IMR-90 (cell line): ENCODE measurements around the gene EEPD1. TPM values are rescaled to one million over a fixed set of nuclear protein-coding genes. Genes with fewer than 3 reads are reported as not detected.

Experiments
- ATAC-seq: fragments of 200-7000 bp; cut with Tn5 transposase; 2 replicates; pipeline ENCODE4 v1.9.1; 2020; ENCODE audit warnings: low read depth, mild to moderate bottlenecking, moderate library complexity
- BruUV-seq: library from RNA; stranded (reverse); fragments of 400-500 nt; replicated peaks from 2 replicates; lab custom pipeline; 2021; lab: Mats Ljungman, UMichigan
- CTCF ChIA-PET: fragments of 300-600 bp; formaldehyde crosslinking; extraction: SDS; loops from one replicate; lab custom pipeline; 2021; ENCODE audit warnings: antibody characterized with exemption; lab: Yijun Ruan, JAX
- POLR2A ChIA-PET: fragments of 300-600 bp; sonication (Branson Sonifier 250); formaldehyde crosslinking; loops from one replicate; lab custom pipeline; 2022; ENCODE audit warnings: antibody characterized with exemption; ENCODE audit not compliant: unreplicated experiment; lab: Charles Lee
- DNase-seq: peaks from one replicate; pipeline ENCODE4 v3.0.0; 2013
- H2AFZ ChIP-seq: replicated peaks from 2 replicates; pipeline ENCODE3; 2013; ENCODE audit warnings: low read length, mild to moderate bottlenecking; ENCODE audit not compliant: poor library complexity
- H2AK5ac ChIP-seq: 2 replicates; pipeline ENCODE4 v1.6.1; 2013; ENCODE audit warnings: low read depth, low read length, inconsistent platforms
- H2AK9ac ChIP-seq: replicated peaks from 2 replicates; pipeline ENCODE3; 2013; ENCODE audit warnings: mild to moderate bottlenecking, low read depth, low read length, moderate library complexity; ENCODE audit not compliant: poor library complexity
- H2BK120ac ChIP-seq: 2 replicates; pipeline ENCODE4 v1.6.1; 2013; ENCODE audit warnings: low read depth, low read length, inconsistent platforms
- H2BK15ac ChIP-seq: 3 replicates; pipeline ENCODE4 v1.6.1; 2013; ENCODE audit warnings: low read depth, low read length, inconsistent platforms
- H2BK20ac ChIP-seq: 2 replicates; pipeline ENCODE4 v1.6.1; 2013; ENCODE audit warnings: low read depth, mild to moderate bottlenecking, inconsistent platforms, low read length, moderate library complexity
- H2BK5ac ChIP-seq: 2 replicates; pipeline ENCODE4 v1.6.1; 2013; ENCODE audit warnings: mild to moderate bottlenecking, low read depth, low read length, inconsistent platforms; ENCODE audit not compliant: poor library complexity, severe bottlenecking
- H3K14ac ChIP-seq: replicated peaks from 2 replicates; pipeline ENCODE4 v1.6.1; 2013; ENCODE audit warnings: low read depth, low read length, inconsistent platforms
- H3K18ac ChIP-seq: 2 replicates; pipeline ENCODE4 v1.6.1; 2013; ENCODE audit warnings: low read depth, low read length, control low read depth
- H3K23ac ChIP-seq: 2 replicates; pipeline ENCODE4 v1.6.1; 2013; ENCODE audit warnings: low read depth, low read length, inconsistent platforms
- H3K27ac ChIP-seq: 2 replicates; pipeline ENCODE4 v1.5.1; 2013; ENCODE audit warnings: mild to moderate bottlenecking, control low read depth, low read length; ENCODE audit not compliant: insufficient read depth
- H3K27me3 ChIP-seq: 2 replicates; pipeline ENCODE4 v1.6.1; 2013; ENCODE audit warnings: low read length; ENCODE audit not compliant: control insufficient read depth, insufficient read depth
- H3K36me3 ChIP-seq: 2 replicates; pipeline ENCODE4 v1.6.1; 2013; ENCODE audit warnings: low read length, mixed read lengths; ENCODE audit not compliant: control insufficient read depth, insufficient read depth
- H3K4ac ChIP-seq: 2 replicates; pipeline ENCODE4 v1.6.1; 2013; ENCODE audit warnings: low read depth, low read length, inconsistent platforms
- H3K4me1 ChIP-seq: 2 replicates; pipeline ENCODE4 v1.6.1; 2013; ENCODE audit warnings: low read length, mixed read lengths; ENCODE audit not compliant: control insufficient read depth, insufficient read depth
- H3K4me2 ChIP-seq: 2 replicates; pipeline ENCODE4 v1.6.1; 2013; ENCODE audit warnings: low read depth, mild to moderate bottlenecking, control low read depth, low read length, moderate library complexity
- H3K4me3 ChIP-seq: 2 replicates; pipeline ENCODE4 v1.5.1; 2013; ENCODE audit warnings: low read depth, mild to moderate bottlenecking, control low read depth, low read length, moderate library complexity; ENCODE audit not compliant: insufficient read depth
- H3K56ac ChIP-seq: 2 replicates; pipeline ENCODE4 v1.6.1; 2013; ENCODE audit warnings: low read length, inconsistent platforms; ENCODE audit not compliant: insufficient read depth; ENCODE audit errors: extremely low read depth
- H3K79me1 ChIP-seq, 2 experiments: 2 replicates each; pipeline ENCODE4 v1.6.1; 2013; ENCODE audit warnings: low read length in 2 of 2, inconsistent platforms in 1 of 2, low read depth in 1 of 2
- H3K9ac ChIP-seq: 2 replicates; pipeline ENCODE4 v1.6.1; 2013; ENCODE audit warnings: low read depth, low read length, control low read depth
- H3K9me1 ChIP-seq: 2 replicates; pipeline ENCODE4 v1.6.1; 2013; ENCODE audit warnings: low read length, inconsistent platforms; ENCODE audit not compliant: insufficient read depth
- H3K9me3 ChIP-seq: 2 replicates; pipeline ENCODE4 v1.6.1; 2013; ENCODE audit warnings: low read length; ENCODE audit not compliant: control insufficient read depth, insufficient read depth
- H4K20me1 ChIP-seq: 2 replicates; pipeline ENCODE4 v1.6.1; 2013; ENCODE audit warnings: low read length, inconsistent platforms; ENCODE audit not compliant: insufficient read depth
- H4K5ac ChIP-seq: 2 replicates; pipeline ENCODE4 v1.6.1; 2013; ENCODE audit warnings: mild to moderate bottlenecking, low read depth, low read length, control low read depth
- H4K8ac ChIP-seq, 2 experiments: 2 replicates each; pipeline ENCODE4 v1.6.1; 2013; ENCODE audit warnings: low read depth in 2 of 2, low read length in 2 of 2, control low read depth in 1 of 2, inconsistent platforms in 1 of 2
- H4K91ac ChIP-seq: 2 replicates; pipeline ENCODE4 v1.6.1; 2013; ENCODE audit warnings: low read depth, low read length, inconsistent platforms; ENCODE audit not compliant: insufficient read depth
- CEBPB ChIP-seq: IDR thresholded peaks from 2 replicates; pipeline ENCODE4 v1.6.1; 2012; ENCODE audit warnings: low read depth, low read length, improper control_type of control experiment
- CTCF ChIP-seq: conservative IDR thresholded peaks from 2 replicates; pipeline ENCODE4 v1.5.1; 2012; ENCODE audit warnings: mild to moderate bottlenecking, low read depth, low read length, improper control_type of control experiment
- MAFK ChIP-seq: IDR thresholded peaks from 2 replicates; pipeline ENCODE4 v1.6.1; 2012; ENCODE audit warnings: low read depth, low read length, improper control_type of control experiment
- MAZ ChIP-seq: IDR thresholded peaks from 2 replicates; pipeline ENCODE4 v1.6.1; 2012; ENCODE audit warnings: low read depth, mild to moderate bottlenecking, low read length, improper control_type of control experiment, moderate library complexity, borderline replicate concordance
- MXI1 ChIP-seq: IDR thresholded peaks from 2 replicates; pipeline ENCODE4 v1.6.1; 2012; ENCODE audit warnings: low read depth, mild to moderate bottlenecking, low read length, moderate library complexity, borderline replicate concordance
- RAD21 ChIP-seq: IDR thresholded peaks from 2 replicates; pipeline ENCODE4 v1.6.1; 2012; ENCODE audit warnings: low read length, improper control_type of control experiment
- RFX5 ChIP-seq: IDR thresholded peaks from 2 replicates; pipeline ENCODE4 v1.8.0; 2012; ENCODE audit warnings: low read depth, mild to moderate bottlenecking, low read length, moderate library complexity
- SMC3 ChIP-seq: fragments of 150-350 bp; IDR thresholded peaks from 2 replicates; pipeline ENCODE4 v1.6.1; 2016; ENCODE audit warnings: low read depth, mild to moderate bottlenecking, antibody characterized with exemption, low read length, moderate library complexity
- WGBS, 2 experiments: methylation state at CpG; one replicate each; pipeline versions ENCODE4 v1.1.5 to v1.1.7; 2013; ENCODE audit warnings: missing lambda C conversion rate in 2 of 2; ENCODE audit not compliant: insufficient read length in 1 of 2; ENCODE audit errors: extremely low coverage in 2 of 2; 5-methylcytosine and 5-hydroxymethylcytosine counted together
- dilution Hi-C: fragments of 300-500 bp; cut with HindIII; formaldehyde crosslinking; loops from one replicate; pipeline ENCODE4 v1.14.3; 2018; ENCODE audit warnings: low sequenced_read_pairs; ENCODE audit not compliant: unreplicated experiment
- in situ Hi-C: fragments of 300-500 bp; cut with MboI; formaldehyde crosslinking; loops from 3 replicates; pipeline ENCODE4 v1.14.3; 2019; ENCODE audit warnings: low sequenced_read_pairs, inconsistent platforms, mixed read lengths
- intact Hi-C: fragments of 100-400 bp; cut with micrococcal nuclease; formaldehyde crosslinking; loops from 2 replicates; pipeline ENCODE4 v1.10.0; 2022
- polyA plus RNA-seq, 3 experiments: library from polyadenylated mRNA; depleted of rRNA; stranded (reverse); fragments of >200 nt; gene quantifications; 2 replicates each; pipeline ENCODE4 v1.2.3, GENCODE V29; 2012; ENCODE audit warnings: low replicate concordance in 1 of 3
- total RNA-seq: library from RNA; depleted of rRNA; stranded (reverse); fragments of >200 nt; gene quantifications from 2 replicates; pipeline ENCODE4 v1.2.3, GENCODE V29; 2012
- TF ChIP-seq, protein P1 (sequence below): fragments of 150-350 bp; IDR thresholded peaks from 2 replicates; pipeline ENCODE4 v1.6.1; 2016; ENCODE audit warnings: low read depth, mild to moderate bottlenecking, low read length, moderate library complexity, borderline replicate concordance

The EEPD1 gene
- total and polyA plus RNA-seq, 2 of the 4 experiments (the other 2 are of a cell fraction), result 7.3 to 15.2 TPM

- H3K9ac ChIP-seq, result no peak overlapping the region
- no peak for TF ChIP-seq SMC3
- TF ChIP-seq MAFK, result no peak
- TF ChIP-seq MAZ, result no peak
- TF ChIP-seq MXI1, result no peak
- TF ChIP-seq CTCF, result no peak
- TF ChIP-seq, protein P1, sequence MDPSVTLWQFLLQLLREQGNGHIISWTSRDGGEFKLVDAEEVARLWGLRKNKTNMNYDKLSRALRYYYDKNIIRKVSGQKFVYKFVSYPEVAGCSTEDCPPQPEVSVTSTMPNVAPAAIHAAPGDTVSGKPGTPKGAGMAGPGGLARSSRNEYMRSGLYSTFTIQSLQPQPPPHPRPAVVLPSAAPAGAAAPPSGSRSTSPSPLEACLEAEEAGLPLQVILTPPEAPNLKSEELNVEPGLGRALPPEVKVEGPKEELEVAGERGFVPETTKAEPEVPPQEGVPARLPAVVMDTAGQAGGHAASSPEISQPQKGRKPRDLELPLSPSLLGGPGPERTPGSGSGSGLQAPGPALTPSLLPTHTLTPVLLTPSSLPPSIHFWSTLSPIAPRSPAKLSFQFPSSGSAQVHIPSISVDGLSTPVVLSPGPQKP, result no peak
- TF ChIP-seq RFX5, result no peak
- TF ChIP-seq RAD21, result no peak
- no peak for TF ChIP-seq CEBPB
- H3K4ac ChIP-seq, result peak overlapping the region; percentile 11
- no peaks in the 10 kb centered on the region for H3K27me3 ChIP-seq
- POLR2A ChIA-PET, result no interaction called here
- H4K91ac ChIP-seq, result no peak overlapping the region
- no peak overlapping the region for H4K8ac ChIP-seq
- no peak overlapping the region for H2BK5ac ChIP-seq
- intact Hi-C loops (no loop called here), dilution Hi-C loops (no loop called here), in situ Hi-C loops (no loop called here)
- peaks cover 25% of the 10 kb centered on the region for H3K9me1 ChIP-seq
- no CpG with 5 or more reads among the region's 5 CpGs for WGBS, 2 experiments
- no peaks in the 10 kb centered on the region for H3K9me3 ChIP-seq
- H2AK5ac ChIP-seq, result no peak overlapping the region
- no peak overlapping the region; the same call in 1 of the 2 replicates for H4K5ac ChIP-seq
- H3K56ac ChIP-seq, result no peak overlapping the region
- no peak overlapping the region for H3K23ac ChIP-seq
- ATAC-seq (no peak), DNase-seq (no peak)
- H4K20me1 ChIP-seq, result no peaks in the 10 kb centered on the region; the same call in 1 of the 2 replicates
- H3K4me2 ChIP-seq, result no peak overlapping the region
- H3K14ac ChIP-seq, result no peak overlapping the region; the same call in 1 of the 2 replicates
- no peak overlapping the region for H2BK120ac ChIP-seq
- no peak overlapping the region for H2AFZ ChIP-seq
- H3K79me1 ChIP-seq, result peaks cover 16 to 46% of the 10 kb centered on the region in 2 experiments
- no peak overlapping the region for H3K4me3 ChIP-seq
- no peaks in the 10 kb centered on the region for H3K36me3 ChIP-seq
- H2BK15ac ChIP-seq, result no peak overlapping the region
- H2AK9ac ChIP-seq, result no peak overlapping the region
- no TSS peak for BruUV-seq
- H3K27ac ChIP-seq, result no peak overlapping the region
- CTCF ChIA-PET, result no interaction called here
- H3K4me1 ChIP-seq, result peaks cover 33% of the 10 kb centered on the region
- no peak overlapping the region for H2BK20ac ChIP-seq
- no peak overlapping the region for H3K18ac ChIP-seq
These were observed 35.2 kb downstream of the EEPD1 start for GRCh38 chr7:36188266-36188665.
